ENCODE data around the gene ZNRF2.

The ZNRF2 gene

DNA sequence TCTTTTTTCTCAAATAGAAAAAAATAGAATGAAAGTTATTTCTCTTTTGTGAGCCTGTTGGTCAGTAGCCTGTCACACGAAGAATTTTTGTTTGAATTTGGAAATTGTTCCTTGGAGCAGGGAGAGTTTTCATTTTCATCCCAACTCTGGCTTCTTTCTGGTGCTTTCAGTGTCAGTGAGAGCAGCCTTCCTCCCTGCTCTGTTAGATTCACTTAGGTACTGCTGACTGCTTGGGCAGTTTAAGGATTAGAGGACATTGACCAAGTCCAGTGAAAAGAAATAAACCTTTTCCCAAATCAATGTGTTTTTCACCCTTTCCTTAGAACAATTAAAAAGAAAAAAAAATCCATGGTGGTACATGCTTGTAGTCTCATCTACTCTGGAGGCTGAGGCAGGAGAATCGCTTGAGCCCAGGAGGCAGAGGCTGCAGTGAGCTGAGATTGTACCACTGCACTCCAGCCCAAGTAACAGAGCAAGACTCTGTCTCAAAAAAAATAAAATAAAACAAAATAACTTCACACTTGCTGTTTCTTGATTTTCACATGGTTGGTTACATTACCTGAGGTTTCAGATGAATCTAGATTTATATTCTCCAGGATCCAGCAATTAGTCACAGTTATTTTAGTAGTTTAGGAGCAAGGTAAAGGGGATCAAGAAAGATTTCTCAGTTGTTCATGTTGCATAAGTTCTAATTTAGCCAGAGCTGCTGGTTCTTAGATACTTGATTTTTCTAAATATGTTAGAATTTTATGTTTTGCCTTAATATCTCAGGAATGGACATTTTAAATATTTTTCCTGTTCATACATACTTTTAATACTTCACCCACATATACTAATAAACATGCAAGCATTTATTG lies 63.1 kb downstream of the ZNRF2 start:
- in situ Hi-C loops (cut with HindIII; ENCODE audit: low pct_unique_long_range_greater_than_20kb, low sequenced_read_pairs), result no loop called here
- TF ChIP-seq JUND (IDR thresholded peaks at IDR 0.05; ENCODE audit: low read depth), result no peak
- DNase-seq (ENCODE audit: low read depth in 1 of 2, low spot score in 1 of 2), result no peak

DNA sequence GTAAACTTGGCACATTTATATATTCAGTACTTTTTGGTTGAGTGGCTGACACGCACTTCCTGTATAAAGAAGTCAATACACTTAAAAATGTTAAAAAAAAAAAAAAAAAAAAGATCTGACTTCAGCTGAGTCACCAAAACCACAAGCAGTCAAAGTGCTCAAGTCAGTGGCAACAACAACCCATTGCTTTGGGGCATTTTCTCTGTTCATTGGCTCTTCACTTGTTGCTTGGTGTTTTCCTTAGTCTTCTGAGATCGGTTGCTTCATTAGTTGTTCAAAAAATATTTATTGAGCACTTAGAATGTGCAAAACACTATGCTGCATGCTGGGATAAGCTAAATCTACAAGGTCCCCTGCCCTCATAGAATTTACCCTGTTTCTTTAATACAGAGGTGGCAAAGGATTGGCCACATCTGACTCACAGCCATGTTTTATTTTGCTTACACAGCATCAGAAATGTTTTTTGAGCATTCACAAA lies 63.7 kb downstream of the ZNRF2 start:
- no peak for TF ChIP-seq JUND (IDR thresholded peaks at IDR 0.05; ENCODE audit: low read depth)
- in situ Hi-C loops (cut with HindIII; ENCODE audit: low pct_unique_long_range_greater_than_20kb, low sequenced_read_pairs), result no loop called here
- peak in 1 of 2 experiments; percentile 64 for DNase-seq (ENCODE audit: low read depth in 1 of 2, low spot score in 1 of 2)

- DNase-seq (ENCODE audit: low read depth in 1 of 2, low spot score in 1 of 2), result peak in 1 of 2 experiments; percentile 60
- in situ Hi-C loops (cut with HindIII; ENCODE audit: low pct_unique_long_range_greater_than_20kb, low sequenced_read_pairs), result no loop called here
- no peak for TF ChIP-seq JUND (IDR thresholded peaks at IDR 0.05; ENCODE audit: low read depth)
Measured at GRCh38 chr7:30349170-30349569, 64.8 kb downstream of the ZNRF2 start.

GRCh38 chr7:30349816-30350215 lies 65.4 kb downstream of the ZNRF2 start:
- in situ Hi-C loops (cut with HindIII; ENCODE audit: low pct_unique_long_range_greater_than_20kb, low sequenced_read_pairs), result no loop called here
- no peak for TF ChIP-seq JUND (IDR thresholded peaks at IDR 0.05; ENCODE audit: low read depth)
- no peak for DNase-seq (ENCODE audit: low read depth in 1 of 2, low spot score in 1 of 2)

DNA sequence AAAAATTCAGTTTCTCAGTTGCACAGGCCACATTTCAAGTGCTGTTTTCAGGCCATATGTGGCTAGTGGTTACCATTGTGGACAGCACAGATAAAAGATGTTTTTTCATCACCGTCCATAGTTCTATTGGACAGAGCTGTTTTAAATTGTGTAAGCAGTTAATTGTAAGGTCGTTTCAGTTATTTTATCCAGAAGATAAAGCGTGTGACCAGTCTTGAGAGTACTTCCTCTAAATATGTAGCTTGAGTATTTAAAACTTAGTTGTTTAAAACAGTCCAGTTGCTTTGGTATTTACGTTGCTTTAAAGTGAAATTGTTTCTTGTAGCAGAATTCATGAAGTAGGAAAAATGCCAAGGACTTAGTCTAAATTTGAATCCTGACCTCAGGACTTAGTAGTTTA lies 66.9 kb downstream of the ZNRF2 start:
- in situ Hi-C loops (cut with HindIII; ENCODE audit: low pct_unique_long_range_greater_than_20kb, low sequenced_read_pairs), result no loop called here
- TF ChIP-seq JUND (IDR thresholded peaks at IDR 0.05; ENCODE audit: low read depth), result no peak
- no peak for DNase-seq (ENCODE audit: low read depth in 1 of 2, low spot score in 1 of 2)

- in situ Hi-C loops (cut with HindIII; ENCODE audit: low pct_unique_long_range_greater_than_20kb, low sequenced_read_pairs), result no loop called here
- no peak for DNase-seq (ENCODE audit: low read depth in 1 of 2, low spot score in 1 of 2)
- no peak for TF ChIP-seq JUND (IDR thresholded peaks at IDR 0.05; ENCODE audit: low read depth)
Measured at GRCh38 chr7:30351724-30352123, 67.3 kb downstream of the ZNRF2 start.

GRCh38 chr7:30352169-30352568 lies 67.8 kb downstream of the ZNRF2 start:
- DNase-seq (ENCODE audit: low read depth in 1 of 2, low spot score in 1 of 2), result no peak
- no peak for TF ChIP-seq JUND (IDR thresholded peaks at IDR 0.05; ENCODE audit: low read depth)
- in situ Hi-C loops (cut with HindIII; ENCODE audit: low pct_unique_long_range_greater_than_20kb, low sequenced_read_pairs), result no loop called here

GRCh38 chr7:30353532-30353931 lies 69.1 kb downstream of the ZNRF2 start:
- TF ChIP-seq JUND (IDR thresholded peaks at IDR 0.05; ENCODE audit: low read depth), result no peak
- in situ Hi-C loops (cut with HindIII; ENCODE audit: low pct_unique_long_range_greater_than_20kb, low sequenced_read_pairs), result no loop called here
- DNase-seq (ENCODE audit: low read depth in 1 of 2, low spot score in 1 of 2), result no peak

DNA sequence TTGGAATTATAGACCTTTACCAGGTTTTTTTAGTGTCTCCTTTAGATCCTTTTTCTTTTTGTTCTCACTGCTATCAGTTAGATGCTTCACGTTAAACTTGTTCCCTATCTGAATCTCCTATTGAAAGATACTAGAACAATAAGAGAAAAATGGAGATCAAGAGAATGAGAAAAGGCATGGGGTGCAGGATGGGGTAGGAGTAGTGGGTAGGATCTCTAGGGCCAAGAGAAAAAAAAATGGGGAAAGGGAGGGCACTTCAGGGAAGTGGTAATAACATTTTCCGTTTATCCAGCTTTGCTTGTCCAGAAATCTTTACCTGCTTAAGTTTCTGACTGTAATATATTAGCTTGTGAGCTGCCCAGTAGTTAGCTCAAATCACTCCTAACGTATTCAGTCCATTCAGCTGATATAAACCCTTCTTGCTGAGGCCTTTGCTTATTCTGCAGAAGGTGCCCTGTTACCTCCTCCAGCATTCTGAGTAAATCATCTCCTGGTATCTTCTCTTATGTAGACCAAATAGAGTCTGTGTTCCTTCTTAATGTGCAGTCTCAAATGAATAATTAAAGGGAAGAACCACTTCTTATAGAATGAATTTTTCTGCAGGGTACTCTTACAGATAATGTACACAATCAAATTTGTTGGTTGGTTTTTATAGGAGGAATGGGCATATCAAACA lies 69.7 kb downstream of the ZNRF2 start:
- DNase-seq (ENCODE audit: low read depth in 1 of 2, low spot score in 1 of 2), result no peak
- no peak for TF ChIP-seq JUND (IDR thresholded peaks at IDR 0.05; ENCODE audit: low read depth)
- in situ Hi-C loops (cut with HindIII; ENCODE audit: low pct_unique_long_range_greater_than_20kb, low sequenced_read_pairs), result no loop called here

DNA sequence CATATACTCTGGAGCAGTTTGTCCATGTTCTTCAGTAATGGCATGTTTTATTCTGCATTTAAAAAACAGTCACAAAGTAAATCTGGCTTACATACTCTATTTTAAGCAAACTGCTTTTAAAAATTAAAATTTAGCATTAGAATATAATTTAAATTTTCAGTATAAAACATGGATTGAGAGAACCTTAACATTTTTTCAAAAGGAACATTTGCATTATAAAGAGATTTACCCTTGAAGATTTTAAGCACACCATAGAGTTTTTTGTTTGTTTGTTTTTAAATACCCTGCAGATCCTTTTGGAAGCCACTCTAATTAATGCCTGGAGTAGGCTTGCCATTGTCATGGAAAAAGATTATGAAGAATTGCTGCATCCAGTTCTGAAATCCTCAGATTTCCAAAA lies 70.4 kb downstream of the ZNRF2 start:
- no peak for TF ChIP-seq JUND (IDR thresholded peaks at IDR 0.05; ENCODE audit: low read depth)
- in situ Hi-C loops (cut with HindIII; ENCODE audit: low pct_unique_long_range_greater_than_20kb, low sequenced_read_pairs), result no loop called here
- DNase-seq (ENCODE audit: low read depth in 1 of 2, low spot score in 1 of 2), result no peak

DNA sequence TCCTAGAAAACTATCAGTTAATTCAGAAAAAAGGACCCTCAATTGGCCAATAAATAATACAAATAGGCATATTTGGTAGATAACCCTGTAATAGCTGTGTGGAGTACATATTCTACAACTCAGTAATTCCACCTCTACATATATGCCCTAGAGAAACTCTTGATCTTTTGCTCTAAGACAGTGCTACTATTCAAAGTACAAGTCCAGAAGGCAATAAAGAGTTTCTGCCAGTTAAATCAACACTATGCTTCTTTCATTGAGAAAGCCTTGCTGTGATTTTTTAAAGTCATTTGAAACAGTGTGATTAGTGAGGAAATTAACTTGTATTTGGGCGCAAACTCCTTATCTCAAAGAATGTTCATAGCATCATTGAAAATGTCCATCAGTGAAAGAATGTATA lies 75.6 kb downstream of the ZNRF2 start:
- in situ Hi-C loops (cut with HindIII; ENCODE audit: low pct_unique_long_range_greater_than_20kb, low sequenced_read_pairs), result no loop called here
- TF ChIP-seq JUND (IDR thresholded peaks at IDR 0.05; ENCODE audit: low read depth), result no peak

DNA sequence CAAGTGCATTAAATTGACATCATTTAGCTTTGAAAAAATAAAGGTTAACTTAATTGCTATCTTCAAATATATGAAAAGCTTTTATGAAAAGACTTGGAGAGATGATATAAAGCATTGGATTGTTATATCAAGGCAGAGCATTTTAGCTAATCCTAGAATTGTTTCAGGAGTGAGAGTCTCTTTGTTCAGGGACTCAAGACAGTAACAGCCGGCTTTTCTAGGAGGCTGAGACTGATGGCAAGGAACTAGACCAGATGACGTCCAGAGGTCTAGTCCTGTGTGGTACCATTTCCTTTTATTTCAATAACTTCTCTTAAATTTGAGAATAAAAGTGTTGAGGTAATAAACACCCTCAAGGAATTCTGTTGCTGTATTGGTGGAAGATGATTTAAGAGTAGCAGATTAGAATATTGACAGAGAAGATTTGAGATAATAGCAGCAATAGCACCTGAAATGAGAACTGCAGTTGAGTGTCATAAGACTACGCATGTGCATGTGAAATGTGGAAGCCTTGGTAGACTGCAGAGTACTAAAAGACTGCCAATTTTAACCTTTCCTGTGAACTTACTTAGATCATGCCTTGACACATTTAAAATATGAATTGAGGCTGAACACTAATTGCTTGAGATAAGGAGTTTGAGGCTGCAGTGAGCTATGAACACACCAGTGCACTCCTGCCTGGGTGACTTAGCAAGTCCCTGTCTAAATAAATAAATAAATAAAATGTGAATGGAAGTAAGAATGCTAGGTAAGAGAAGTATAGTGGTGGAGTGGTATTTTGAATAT lies 79.6 kb downstream of the ZNRF2 start:
- in situ Hi-C loops (cut with HindIII; ENCODE audit: low pct_unique_long_range_greater_than_20kb, low sequenced_read_pairs), result no loop called here
- TF ChIP-seq JUND (IDR thresholded peaks at IDR 0.05; ENCODE audit: low read depth), result no peak
- no peak for DNase-seq (ENCODE audit: low read depth in 1 of 2, low spot score in 1 of 2)

More for the DNA sequence above, 75.6 kb downstream of the ZNRF2 start:
- no peak for DNase-seq (ENCODE audit: low read depth in 1 of 2, low spot score in 1 of 2)
